GM12801 (cell line): ENCODE measurements around the gene LRCH1.

Experiments used
- CTCF ChIP-seq: IDR thresholded peaks from one replicate; pipeline ENCODE4 v1.5.1; 2011; ENCODE audit warnings: control low read depth; ENCODE audit not compliant: insufficient read length; ENCODE audit errors: extremely low read depth

LRCH1 gene

DNA sequence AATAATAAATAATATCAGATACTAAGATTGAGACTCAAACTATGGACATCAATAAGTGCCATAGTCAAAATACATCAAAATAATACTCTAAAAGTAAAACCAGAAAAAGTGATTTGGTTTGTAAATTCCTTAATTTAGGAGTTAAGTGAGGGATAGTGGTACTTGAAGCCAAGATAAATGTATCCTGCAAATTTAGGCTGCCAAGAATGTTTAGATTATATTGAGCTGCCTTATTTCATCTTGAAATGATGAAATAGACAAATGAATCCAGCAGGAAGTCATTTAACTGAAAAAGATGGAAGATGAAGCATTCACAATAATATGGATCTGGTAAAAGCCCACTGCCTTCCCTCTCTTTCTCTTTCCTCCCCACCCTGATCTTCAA, 112.3 kb downstream of the LRCH1 start:
- no peak for TF ChIP-seq CTCF

- no peak for TF ChIP-seq CTCF
Measured at GRCh38 chr13:46665633-46666482, 112.9 kb downstream of the LRCH1 start.

DNA sequence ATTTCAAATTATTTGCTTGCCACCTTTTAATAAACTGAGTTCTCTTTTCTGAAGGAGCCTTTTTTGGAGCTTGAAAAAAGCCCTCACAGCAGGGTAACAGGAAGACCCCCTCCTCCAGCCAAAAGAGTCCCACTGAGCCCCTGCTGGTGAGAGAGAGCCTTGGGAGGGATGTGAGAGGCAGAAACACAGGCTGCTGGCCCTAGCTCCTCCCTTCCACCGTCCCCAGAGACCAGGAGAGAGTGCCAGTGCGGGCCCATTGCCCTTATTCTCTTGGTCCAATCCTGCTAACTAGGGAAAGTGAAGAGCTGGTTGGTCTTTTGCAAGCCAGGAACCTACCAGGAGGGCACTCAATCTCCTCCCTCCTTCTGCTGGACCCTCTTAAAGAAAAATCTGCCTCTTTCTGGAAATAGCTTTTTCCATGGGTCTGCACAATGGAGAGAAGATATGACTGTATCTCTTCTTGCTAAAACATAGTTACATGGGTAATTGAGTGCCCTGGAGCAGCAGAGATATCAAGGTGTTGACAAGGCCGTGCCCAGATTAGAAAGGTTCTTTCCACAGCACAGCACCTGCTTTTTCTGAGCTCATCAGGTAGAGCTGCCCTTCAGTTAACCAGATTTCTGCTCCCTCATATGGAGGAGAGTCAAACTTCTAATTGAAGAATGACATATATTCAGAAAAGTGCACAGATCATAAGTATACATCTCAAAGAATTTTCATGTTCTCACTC, 113.9 kb downstream of the LRCH1 start:
- TF ChIP-seq CTCF: no peak

DNA sequence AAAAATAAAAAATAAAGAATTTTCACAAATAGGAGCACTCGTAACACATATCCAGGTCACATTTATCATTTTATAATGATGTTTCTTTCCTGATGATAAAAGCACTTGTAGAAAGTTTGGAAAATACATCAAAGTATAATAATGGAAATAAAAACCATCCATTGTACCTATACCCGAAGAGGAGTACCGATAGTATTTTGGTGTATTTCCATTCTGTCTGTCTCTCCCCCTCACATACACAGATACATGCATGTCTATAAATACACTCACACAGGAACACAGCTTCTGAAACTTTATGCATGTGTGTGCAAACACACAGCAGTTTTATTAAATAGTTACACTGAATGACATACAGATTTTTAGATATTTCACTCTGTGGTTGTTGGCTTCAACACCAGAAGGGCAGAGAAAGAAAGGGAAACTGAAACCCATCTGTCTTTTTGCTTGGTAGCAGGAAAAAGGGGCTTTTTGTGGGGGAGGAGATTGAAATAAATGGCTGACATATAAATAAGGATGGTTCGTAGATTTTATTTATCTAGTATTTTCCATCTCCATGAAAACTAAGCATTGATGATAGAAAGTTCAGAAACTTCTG, 114.8 kb downstream of the LRCH1 start:
- no peak for TF ChIP-seq CTCF

GRCh38 chr13:46668302-46668720, 115.3 kb downstream of the LRCH1 start:
- TF ChIP-seq CTCF: no peak

GRCh38 chr13:46668931-46669525, 116.1 kb downstream of the LRCH1 start:
- TF ChIP-seq CTCF: no peak
